ENCODE data around the gene DCST1. TPM values are rescaled to one million over a fixed set of nuclear protein-coding genes. Genes with fewer than 3 reads are reported as not detected.

DCST1 gene
- total and polyA plus RNA-seq, 2 of the 13 experiments (the other 11 are each of a cell fraction or from before 2014, with no cell fraction given): 0.04 TPM; not detected in 1

DNA sequence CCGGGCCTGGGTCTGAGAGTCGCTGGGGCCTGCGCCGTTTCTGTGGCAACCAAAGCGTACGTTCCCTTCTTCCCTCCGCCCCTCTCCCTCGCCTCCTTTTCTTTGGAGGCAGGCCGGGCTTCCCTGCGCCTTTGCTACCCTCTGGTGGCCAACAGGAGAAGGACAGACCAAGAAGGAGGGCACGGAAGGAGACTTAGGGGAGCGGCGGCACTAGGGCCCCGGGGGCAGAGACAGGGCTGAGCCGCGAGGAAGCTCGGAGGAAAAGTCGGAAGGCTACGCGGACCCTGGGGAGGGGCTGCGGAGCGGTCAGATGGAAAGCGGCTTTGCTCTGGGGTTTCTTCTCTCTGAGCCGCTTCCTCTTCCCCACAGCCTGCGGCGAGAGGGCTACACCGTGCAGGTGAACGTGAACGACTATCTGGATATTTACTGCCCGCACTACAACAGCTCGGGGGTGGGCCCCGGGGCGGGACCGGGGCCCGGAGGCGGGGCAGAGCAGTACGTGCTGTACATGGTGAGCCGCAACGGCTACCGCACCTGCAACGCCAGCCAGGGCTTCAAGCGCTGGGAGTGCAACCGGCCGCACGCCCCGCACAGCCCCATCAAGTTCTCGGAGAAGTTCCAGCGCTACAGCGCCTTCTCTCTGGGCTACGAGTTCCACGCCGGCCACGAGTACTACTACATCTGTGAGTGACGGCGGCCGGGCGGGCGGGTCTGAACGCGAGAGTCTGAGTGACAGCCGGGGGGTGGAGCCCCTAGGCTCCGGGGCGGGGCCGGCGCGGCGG lies 51.3 kb downstream of the DCST1 start (continued):
- TF ChIP-seq, protein P1, sequence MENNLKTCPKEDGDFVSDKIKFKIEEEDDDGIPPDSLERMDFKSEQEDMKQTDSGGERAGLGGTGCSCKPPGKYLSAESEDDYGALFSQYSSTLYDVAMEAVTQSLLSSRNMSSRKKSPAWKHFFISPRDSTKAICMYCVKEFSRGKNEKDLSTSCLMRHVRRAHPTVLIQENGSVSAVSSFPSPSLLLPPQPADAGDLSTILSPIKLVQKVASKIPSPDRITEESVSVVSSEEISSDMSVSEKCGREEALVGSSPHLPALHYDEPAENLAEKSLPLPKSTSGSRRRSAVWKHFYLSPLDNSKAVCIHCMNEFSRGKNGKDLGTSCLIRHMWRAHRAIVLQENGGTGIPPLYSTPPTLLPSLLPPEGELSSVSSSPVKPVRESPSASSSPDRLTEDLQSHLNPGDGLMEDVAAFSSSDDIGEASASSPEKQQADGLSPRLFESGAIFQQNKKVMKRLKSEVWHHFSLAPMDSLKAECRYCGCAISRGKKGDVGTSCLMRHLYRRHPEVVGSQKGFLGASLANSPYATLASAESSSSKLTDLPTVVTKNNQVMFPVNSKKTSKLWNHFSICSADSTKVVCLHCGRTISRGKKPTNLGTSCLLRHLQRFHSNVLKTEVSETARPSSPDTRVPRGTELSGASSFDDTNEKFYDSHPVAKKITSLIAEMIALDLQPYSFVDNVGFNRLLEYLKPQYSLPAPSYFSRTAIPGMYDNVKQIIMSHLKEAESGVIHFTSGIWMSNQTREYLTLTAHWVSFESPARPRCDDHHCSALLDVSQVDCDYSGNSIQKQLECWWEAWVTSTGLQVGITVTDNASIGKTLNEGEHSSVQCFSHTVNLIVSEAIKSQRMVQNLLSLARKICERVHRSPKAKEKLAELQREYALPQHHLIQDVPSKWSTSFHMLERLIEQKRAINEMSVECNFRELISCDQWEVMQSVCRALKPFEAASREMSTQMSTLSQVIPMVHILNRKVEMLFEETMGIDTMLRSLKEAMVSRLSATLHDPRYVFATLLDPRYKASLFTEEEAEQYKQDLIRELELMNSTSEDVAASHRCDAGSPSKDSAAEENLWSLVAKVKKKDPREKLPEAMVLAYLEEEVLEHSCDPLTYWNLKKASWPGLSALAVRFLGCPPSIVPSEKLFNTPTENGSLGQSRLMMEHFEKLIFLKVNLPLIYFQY (CRISPR knock-in tag; IDR thresholded peaks at IDR 0.05; ENCODE audit: borderline replicate concordance): peak; percentile 58; the same call in 1 of the 2 replicates
- no peak; the same call in 1 of the 2 replicates for TF ChIP-seq ZNF761 (CRISPR knock-in tag; conservative IDR thresholded peaks at IDR 0.05)
- TF ChIP-seq IKZF5 (CRISPR knock-in tag; IDR thresholded peaks at IDR 0.05): peak; percentile 78; the same call in 1 of the 2 replicates
- TF ChIP-seq HMG20B (CRISPR knock-in tag; conservative IDR thresholded peaks at IDR 0.05): 0 out of 2 replicates have a peak, but pooled peaks have one; percentile 25
- TF ChIP-seq RARG (CRISPR knock-in tag; IDR thresholded peaks at IDR 0.05; ENCODE audit: low read depth): no peak
- TF ChIP-seq NFIC (IDR thresholded peaks at IDR 0.05; ENCODE audit: low read length): no peak
- no peak; the same call in 1 of the 2 replicates for TF ChIP-seq ZBTB10 (CRISPR knock-in tag; IDR thresholded peaks at IDR 0.05; ENCODE audit: borderline replicate concordance)
- TF ChIP-seq NCOR1 (IDR thresholded peaks at IDR 0.05; ENCODE audit: borderline replicate concordance, low read length): no peak
- TF ChIP-seq HIC2 (CRISPR knock-in tag; IDR thresholded peaks at IDR 0.05; ENCODE audit: low read depth): peak; percentile 10; the same call in 1 of the 2 replicates
- 0 out of 2 replicates have a peak, but pooled peaks have one; percentile 30 for TF ChIP-seq HIVEP1 (CRISPR knock-in tag; IDR thresholded peaks at IDR 0.05)
- no peak for TF ChIP-seq ZNF800 (CRISPR knock-in tag; IDR thresholded peaks at IDR 0.05)
- no peak for TF ChIP-seq GLI4 (CRISPR knock-in tag; IDR thresholded peaks at IDR 0.05; ENCODE audit: borderline replicate concordance)
- TF ChIP-seq GPBP1L1 (CRISPR knock-in tag; IDR thresholded peaks at IDR 0.05): no peak
- peak; percentile 84; the same call in 1 of the 2 replicates for TF ChIP-seq ZIK1 (CRISPR knock-in tag; IDR thresholded peaks at IDR 0.05; ENCODE audit: borderline replicate concordance, low read depth)
